Activated T-cell treated with anti-CD3 and anti-CD28 coated beads for 4 hours (primary cell): ENCODE results near the gene FOXP1.

ENCODE experiments used
- DNase-seq: peaks from one replicate; pipeline ENCODE4 v3.0.0-alpha.2; 2020

FOXP1 gene

DNA sequence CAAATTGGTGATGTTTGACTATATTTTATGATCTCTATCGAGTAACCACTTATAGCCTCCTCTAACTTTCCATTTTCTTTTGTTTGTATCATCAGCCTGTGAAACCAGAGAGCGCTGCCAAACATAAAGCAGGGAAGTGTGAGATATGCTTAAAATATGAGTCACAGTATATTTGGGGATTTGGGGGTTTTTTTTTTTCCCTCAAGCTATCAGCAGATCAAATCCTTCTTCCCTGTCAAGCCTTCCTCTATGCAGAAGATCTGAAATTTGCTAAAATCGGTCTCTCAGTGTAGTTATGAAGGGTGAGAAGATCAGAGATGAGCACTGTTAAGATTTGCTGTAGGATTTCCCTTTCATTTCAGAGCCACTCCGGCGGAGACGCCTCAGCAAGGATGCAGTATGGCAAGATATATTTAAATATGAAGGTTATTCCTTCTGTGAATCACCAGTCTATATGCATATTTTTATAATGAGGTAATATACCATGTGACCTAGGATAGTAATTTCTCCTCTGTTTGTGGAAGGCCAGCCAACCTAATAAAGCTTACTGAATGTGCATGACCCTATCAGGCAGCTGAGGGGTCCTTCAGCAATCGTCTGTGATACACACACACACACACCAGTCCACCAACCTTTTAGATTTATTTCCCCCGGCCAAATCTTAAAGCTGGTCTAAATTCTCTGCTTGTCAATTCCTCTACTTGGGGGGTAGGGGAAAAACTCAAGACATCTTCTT, 474.1 kb downstream of the FOXP1 start:
- no peak for DNase-seq

DNA sequence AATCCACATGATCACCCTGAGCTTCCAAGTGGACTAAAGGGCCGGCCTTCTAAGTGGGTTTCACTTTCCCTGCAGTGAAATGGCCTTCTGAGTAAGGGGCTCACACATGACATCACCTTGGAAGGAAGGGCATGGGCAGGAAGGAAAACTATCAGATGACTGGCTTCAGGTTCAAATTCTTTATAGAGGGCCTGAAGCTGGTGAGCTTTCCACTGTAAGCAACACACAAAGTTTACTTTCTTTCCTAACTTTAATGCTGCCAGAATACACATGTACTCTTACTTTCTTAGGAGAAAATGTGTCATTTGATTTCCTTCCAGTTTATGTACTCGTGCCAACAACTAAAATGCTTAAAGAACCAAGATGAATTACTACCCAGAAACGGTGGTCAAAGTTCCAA, 475.6 kb downstream of the FOXP1 start:
- no peak for DNase-seq

DNA sequence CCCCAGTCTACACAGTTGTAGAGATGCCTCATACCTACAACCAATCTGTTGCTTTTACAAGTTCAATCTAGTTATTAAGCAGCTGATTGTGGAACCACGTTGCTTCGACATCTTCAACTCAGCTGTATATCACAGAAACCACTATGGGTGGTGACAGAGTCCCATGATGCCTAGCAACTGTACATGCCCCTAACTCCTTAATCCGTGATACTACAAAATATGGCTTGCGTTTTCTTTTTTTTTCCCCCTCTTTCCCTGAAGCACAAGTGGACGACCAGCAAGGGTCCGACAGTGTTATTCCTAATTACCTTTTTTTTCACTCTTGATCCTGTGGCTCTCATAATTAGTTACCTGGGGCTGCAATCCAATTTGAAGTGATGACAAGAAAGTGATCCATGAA, 478.6 kb downstream of the FOXP1 start:
- no peak for DNase-seq

DNA sequence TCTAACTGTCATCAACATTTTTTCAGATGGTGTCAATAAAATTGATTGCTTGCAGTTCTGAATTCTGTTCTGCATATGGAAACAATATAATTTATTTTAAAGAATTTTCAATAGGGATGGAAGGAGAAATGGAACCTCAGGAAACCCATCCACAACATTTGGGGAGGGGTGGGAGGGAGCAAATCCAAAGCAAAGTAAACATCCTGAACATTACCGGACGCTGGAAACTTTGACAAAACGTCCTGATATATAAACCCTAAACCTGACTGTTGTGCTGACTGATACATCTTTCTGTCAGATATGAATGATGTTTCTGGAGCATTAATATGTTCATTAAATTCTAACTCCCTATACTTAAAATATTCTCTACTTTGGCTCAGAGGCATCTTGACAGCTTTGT, 479.0 kb downstream of the FOXP1 start:
- DNase-seq, result no peak

DNA sequence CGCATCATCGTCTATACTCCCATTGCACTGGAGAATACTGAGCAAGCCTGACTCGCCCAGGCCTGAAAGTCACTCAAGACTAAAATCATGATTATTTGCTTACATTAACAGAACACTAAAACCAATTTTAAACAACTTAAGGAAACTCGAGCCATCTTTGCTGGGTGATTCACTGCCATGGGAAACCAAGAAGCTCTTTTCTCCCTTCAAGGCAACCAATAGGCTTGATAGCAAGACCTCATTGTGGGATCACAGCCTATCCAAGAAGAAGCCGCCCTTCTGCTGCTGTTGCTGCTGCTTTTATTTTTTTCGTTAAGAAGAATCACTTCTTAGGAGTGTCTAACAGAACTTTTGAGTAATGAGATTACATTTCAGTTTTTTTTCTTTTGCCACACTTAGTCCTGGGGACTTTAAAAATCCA, 479.4 kb downstream of the FOXP1 start:
- DNase-seq, result no peak

DNA sequence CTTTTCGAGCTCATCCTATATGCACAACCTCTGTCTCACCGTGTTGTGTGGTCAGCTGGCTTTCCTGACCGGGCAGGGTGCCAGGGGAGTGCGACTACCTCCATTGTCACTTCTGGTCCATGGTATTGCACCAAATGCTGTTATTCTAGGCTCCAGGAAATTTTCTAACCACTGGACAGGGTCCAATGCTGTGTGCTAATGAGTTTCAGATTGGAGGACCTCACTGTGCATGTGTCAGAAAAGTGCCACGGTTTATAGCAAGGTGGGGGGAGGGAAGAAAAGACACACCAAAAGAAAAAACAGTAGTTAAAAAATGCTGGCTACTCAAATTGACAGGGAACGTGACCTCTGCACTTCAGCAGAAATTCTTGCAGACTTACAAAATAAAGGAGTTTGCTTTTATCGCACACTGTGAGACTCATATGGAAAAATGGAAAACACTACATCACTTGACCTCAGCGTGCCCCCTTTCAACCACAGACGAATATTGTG, 480.1 kb downstream of the FOXP1 start:
- no peak for DNase-seq

DNA sequence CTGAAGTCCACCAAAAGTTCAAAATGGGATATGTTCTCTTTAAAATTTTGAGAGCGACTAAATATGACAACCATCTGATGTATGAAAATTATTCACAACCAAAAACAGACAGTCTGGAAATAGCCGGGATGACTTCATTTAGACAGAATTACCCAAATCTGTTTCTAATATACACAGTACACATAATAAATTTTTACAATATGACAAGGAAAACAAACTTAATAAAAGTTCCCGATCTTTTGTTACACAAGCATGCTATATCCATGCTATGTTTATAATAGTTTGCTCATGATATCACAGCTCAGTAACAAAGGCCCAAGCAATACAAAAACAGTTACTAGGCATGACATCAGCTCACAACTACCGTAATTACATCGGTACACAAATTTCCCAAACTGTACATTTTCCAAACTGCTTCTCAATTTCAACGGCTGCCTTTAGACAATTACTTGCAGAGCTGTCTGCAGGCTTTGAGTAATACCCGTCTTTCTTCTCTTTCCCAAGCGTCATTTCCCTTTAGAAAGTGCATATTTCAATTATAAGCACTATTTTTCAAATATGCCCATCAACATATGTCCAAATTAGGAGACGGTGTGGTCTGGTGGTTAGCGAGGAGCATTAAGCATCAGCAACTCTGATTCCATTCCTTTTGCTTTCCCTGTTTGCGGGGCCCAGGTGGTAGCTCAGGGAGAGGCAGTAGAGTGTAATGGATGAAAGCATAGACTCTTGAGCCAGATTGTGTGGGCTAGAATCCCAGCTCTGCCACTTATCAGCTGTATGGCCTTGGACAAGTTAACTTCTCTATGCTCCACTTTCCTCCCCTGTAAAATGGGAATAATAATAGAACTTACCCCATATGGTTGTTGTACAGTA, 481.2 kb downstream of the FOXP1 start:
- no peak for DNase-seq

DNA sequence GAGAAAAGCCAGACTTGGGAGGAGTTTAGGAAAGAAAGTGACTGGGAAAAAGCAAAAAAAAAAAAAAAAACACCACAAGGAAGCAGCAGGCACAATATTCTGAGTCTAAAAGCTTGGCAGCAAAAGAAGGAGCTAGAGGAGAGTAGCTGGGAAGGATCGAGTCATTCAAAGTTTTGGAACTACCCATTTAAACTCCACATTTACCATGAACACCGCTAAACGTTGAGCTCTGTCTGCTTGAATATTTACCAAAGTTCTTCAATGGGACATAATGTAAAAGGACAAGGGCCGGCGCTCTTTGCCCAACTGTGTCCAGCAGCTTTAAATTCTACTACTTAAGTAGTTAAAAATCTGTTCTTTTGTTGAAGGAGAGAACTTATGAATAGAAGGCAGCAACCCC, 481.9 kb downstream of the FOXP1 start:
- DNase-seq, result no peak

DNA sequence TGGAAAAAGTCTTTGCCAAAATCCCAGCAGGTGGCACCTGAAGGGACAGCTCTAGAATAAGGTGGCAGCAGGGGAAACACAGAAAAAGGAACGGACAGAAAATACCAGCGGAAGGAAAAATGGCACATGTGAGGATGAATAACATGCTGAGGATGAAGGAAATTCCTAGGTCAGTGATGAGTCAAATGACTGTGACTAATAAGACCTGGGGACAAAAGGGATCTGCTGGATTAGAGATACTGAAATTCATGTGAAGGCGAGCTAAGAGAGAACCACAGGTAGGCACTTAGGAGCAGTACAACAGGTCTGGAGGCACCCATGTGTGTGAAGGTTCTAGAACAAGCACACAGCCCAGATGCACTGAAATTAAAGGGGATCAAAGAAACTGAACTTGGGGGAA, 482.5 kb downstream of the FOXP1 start:
- no peak for DNase-seq

DNA sequence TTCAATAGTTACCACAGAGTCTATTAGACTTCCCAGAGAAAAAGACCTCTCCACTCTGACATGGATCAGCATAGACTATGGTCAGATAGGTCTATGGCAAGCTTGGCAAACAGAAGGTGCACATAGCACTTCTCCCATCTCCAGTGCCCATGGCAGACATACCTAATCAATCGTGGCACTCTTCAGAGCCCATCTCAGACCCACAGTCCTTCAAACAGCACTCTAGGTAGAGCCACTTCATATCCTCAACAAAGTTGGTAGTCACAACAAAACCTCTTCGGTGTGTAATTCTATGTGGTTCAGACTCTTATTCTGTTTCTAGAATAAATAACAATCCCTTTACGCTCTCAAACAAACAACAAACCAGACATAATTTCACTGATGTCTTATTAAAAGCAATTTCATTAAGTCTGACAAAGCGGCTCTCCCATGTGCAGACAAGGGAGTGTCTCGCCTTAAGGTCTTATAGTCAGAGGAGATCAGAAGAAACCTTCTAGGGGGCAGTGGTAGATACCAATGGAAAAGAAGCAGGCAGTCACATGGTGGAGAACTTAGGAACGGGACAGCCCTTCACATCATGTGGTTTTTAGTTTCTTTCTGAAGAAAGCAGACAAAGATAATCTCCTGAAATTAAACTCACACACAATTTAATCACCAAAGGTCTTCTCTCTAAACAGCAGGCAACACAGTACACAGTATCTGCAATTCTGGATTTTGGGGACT, 483.4 kb downstream of the FOXP1 start:
- DNase-seq, result no peak

DNA sequence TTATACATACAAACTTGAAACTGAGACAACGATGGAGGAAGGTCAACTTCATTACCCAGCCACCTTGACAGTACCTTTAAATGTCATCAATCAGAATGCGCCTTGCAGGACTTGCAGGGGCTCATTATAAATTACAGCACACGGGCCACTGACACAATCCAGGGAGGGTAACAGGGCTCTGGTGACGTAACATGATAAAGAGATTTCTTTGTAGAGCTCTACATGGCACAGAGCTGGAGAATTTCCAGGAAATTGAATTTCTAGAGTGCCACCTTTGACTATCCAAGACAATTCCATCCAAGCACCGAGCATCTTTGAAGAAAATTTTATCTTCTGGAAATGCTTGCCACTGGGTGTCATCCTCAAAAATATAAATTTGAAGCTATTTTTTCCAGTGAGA, 486.0 kb downstream of the FOXP1 start:
- no peak for DNase-seq

DNA sequence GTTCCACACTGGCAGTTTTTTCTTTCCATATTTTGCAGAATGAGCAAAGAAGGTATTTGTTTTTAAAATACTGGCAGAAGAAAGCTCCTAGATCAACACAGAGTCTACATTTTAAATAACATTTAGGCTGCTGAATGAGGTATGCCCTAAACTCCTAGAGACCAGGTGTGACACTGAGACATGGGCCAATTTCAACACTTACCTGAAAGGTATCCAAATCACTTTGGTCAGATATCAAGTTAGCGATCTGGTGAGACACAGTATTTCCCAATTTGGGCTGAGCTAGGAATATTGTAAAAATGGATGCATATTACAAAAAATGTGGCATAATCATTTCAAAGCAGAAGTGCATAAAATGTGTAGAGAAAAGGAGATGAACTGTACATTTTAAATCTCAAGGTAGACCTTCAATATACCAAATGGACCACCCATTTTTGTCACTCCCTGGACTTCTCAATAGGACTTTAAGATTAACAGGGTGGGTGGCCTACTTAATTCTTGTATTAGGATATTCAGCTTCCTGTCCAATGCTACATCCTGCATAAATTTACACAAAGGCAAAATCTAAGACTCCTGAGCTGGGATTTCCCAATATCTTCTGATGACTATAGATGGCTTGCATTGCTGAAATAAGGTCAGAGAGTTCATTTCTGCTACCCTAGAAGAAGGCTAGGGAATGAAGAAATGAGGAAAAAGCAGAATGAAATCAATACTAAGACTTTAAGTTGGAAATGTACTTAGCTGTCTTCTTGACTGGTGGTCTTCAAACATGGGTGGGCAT, 487.8 kb downstream of the FOXP1 start:
- no peak for DNase-seq

DNA sequence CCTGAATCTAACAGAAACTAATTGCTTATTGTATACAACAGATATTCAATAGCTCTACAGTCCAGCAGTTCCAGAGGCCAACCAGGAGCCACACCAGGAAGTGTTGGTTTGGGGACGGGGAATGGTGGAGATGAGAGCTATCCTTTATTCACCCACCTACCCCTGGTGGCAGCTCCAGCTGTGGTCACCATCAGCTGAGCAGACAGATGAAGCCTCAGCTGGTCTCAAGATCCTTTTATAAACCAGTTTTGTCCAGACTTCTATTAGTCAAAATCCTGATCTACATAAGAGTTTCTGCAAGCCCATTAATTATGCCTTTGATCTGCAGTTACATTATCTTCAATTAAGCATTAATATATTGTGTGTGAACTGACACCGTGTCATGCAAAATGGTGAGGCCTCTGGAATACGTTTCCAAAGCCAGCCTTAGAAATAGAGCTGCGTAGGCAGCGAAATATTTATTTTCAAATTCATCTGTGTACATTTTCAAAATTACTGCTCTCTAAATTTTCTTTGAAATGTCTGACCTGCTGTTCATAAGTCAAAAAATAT, 488.8 kb downstream of the FOXP1 start:
- no peak for DNase-seq

DNA sequence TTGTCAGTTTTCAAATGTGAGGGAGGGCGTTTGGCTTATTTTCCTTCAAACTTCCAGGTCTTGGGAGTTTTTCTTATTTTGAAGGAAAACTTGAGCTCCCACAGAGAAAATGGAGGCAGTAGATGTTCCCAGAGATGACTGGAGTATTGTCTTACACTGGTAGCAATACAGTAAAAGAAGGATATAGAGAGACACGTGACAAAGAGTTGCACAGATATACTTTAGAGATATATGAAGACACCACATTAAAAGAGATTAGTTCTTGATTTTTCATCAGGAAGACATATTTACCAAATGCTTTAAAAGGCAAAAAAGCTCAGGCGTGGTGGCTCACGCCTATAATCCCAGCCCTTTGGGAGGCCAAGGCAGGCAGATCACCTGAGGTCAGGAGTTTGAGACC, 490.9 kb downstream of the FOXP1 start:
- DNase-seq, result no peak

DNA sequence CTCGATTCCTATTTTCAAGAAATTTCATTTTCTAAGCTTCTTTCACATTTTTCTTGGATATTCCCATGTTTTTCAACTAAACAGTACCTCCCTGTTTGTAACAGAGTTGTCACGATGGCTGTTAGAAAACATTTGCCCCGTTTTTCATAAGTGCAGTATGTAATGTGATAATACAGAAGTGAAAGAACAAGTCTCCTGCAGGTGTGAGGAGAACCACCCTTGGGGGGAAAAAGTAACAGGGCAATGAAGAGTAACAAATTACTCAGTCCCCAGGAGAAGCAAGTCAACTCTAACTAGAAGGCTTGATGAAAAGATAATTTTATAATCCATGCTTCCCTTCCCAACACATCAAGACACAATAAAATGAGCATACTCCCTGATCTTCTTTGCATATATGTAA, 493.3 kb downstream of the FOXP1 start:
- no peak for DNase-seq

DNA sequence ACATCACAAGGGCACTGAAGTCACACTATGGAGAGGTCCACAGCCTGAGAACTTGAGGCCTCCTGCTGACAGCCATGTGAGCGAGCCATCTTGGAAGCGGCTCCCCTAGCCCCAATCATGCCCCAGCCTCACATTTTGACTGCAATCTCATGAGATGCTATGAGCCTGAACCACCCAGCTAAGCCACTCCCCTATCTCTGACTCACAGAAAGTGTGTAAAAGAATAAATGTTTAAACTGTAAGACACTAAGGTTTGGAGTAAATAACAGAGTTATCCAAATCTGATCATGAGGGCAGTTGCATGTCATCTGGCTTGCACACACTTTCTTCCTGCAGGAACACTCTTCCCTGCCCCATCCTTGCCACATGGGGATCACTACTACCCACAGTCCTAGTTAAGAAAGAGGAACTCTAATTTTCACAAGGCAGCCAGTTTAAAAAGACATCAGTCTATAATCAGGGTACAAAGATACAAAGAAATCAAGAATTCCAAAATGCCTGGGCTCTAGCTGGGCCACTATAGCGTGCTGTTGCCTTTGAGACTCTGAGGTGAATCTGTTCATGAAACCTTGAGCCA, 494.2 kb downstream of the FOXP1 start:
- no peak for DNase-seq

DNA sequence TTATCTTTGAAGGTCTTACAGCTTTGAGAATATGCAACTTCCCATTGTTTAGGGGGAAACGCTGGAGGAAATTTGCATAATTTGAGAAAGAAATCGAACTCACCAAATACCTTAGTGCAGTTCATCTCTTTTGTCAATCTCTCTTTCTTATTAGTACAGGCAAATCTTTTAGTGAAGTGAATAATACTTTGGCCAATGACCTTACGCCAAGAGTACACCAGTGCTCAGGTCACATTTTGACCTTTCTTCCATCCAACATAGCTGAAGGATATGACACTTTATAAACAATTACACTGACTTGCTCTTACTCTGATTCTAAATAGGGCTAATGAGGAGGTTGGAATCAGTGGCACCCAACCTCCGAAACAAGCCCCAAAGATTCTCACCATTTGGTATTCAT, 494.8 kb downstream of the FOXP1 start:
- no peak for DNase-seq

DNA sequence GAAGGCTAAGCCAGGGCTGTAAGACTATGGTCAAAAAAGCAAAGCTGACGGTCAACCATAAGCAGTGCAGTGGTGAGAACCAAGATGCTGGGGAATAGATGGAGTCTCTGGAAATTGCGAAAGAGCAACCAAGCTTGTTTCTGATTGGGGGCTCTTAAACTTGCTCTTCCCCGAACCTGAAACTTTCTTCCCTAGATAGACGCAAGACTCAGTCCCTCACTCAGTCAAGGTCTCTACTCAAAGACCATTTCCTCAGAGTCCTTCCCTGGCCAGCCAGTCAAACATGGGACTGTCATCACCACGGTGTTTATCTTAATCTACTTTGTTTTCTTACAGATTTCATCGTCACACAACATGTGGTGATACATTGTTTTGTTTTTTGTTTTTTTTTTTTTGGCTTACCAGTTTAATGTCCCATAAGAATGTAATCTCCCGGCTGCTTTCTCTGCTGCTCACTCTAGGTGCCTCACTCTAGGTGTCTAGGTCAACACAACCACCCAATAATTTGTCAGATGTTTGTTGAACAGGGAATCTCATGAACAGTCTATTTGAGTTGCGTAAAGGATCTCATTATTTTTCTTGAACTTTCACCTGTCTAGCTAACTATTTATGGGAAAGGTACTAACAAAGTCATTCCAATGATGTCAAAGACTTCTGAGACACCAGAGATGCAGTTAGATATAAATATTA, 495.4 kb downstream of the FOXP1 start:
- no peak for DNase-seq

DNA sequence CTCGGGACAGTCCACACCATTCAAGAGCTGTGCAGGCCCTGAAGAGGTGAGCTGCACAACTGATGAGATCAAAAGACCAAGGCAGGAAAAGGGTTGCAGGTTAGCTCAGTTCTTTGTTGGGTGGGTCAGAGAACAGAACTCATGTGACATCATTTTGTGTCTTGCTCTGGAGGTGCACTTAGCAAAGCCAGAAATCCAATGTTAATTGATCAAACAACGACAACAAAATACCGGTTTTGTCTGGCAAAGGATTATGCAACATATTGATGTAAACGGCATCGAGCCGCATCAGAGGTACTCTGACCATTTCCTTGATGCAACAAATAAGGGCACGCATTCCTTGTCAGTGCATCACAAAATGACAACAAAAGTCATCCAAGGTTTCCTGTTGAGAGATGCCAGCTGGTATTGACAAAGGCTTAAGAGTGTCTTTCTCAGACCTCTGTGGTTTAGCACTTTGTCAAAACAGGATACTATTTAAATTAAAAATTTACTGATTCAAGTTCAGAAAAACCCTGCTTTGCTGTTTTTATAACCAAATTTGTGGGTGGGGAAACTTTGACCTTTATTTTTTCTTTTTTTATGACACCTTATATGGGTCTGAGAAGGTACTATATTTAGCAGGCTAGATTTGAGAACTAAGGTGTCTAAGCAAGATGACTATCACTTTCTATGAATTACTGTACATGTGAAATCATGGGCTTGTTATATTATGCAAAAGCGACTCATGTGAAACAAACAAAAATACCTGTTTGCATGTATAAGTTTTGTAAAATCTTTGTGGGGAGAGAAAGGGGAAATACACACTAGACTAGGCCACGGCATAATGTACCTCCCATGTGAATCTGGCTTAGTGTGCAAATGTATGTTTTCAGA, 496.1 kb downstream of the FOXP1 start:
- DNase-seq, result no peak

DNA sequence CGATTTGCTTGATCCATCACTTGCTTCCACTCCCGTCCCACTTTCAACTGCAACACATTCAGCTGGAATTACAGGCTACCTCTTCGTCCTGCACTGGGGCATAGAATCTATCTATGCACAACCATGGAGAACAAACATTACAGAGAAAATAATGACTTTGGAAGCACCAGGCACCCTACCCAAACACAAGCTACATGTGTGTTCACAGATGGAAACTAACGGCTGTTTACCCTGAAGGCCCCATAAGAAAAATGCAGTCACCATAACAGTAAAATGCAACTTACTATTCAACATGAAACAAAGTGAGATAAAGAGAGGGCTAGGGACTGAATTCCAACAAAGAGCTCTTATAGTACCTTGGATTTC, 496.8 kb downstream of the FOXP1 start:
- no peak for DNase-seq
